Neural crest cell (in vitro differentiated cells): Measurements from ENCODE around the gene RAB11FIP4. TPM values are rescaled to one million over a fixed set of nuclear protein-coding genes. Genes with fewer than 3 reads are reported as not detected.

ENCODE experiments used
- DNase-seq: peaks from one replicate; pipeline ENCODE4 v3.0.0; 2021; ENCODE audit warnings: low read depth, mixed read lengths, low spot score
- H3K27ac Mint-ChIP-seq: one replicate; pipeline ENCODE4 v1.8.0; 2021; ENCODE audit warnings: mild to moderate bottlenecking, mixed read lengths; ENCODE audit not compliant: unreplicated experiment
- H3K27me3 Mint-ChIP-seq: 2 replicates; pipeline ENCODE4 v1.8.0; 2021; ENCODE audit warnings: low read depth, mild to moderate bottlenecking, mixed read lengths
- H3K36me3 Mint-ChIP-seq: 2 replicates; pipeline ENCODE4 v1.8.0; 2021; ENCODE audit warnings: low read depth, mild to moderate bottlenecking, mixed read lengths
- H3K4me1 Mint-ChIP-seq: 2 replicates; pipeline ENCODE4 v1.8.0; 2021; ENCODE audit warnings: mixed read lengths
- H3K4me3 Mint-ChIP-seq: one replicate; pipeline ENCODE4 v1.8.0; 2021; ENCODE audit warnings: mild to moderate bottlenecking, mixed read lengths
- H3K9me3 Mint-ChIP-seq: 2 replicates; pipeline ENCODE4 v1.8.0; 2021; ENCODE audit warnings: mixed read lengths
- CTCF ChIP-seq: fragments of 200-600 bp; sonication (generic); conservative IDR thresholded peaks from 2 replicates; pipeline ENCODE4 v1.5.0; 2021; ENCODE audit warnings: antibody characterized with exemption, mild to moderate bottlenecking
- total RNA-seq: library from RNA; stranded (reverse); gene quantifications from 2 replicates; pipeline ENCODE4 v1.2.1, GENCODE V29; 2021

Gene RAB11FIP4
- total RNA-seq, 1 donor from 2014 or later, result 7.4 TPM

- no peak overlapping the region for H3K27ac Mint-ChIP-seq
- no peaks in the 10 kb centered on the region for H3K9me3 Mint-ChIP-seq
- no peak for DNase-seq
- H3K4me3 Mint-ChIP-seq, result no peak overlapping the region
- TF ChIP-seq CTCF, result no peak
- H3K36me3 Mint-ChIP-seq, result no peaks in the 10 kb centered on the region
- peaks cover 41% of the 10 kb centered on the region for H3K27me3 Mint-ChIP-seq
- H3K4me1 Mint-ChIP-seq, result peaks cover 3% of the 10 kb centered on the region
Measured at GRCh38 chr17:31492206-31492605, 100.7 kb downstream of the RAB11FIP4 start.

GRCh38 chr17:31492880-31493655, 101.6 kb downstream of the RAB11FIP4 start:
- H3K27me3 Mint-ChIP-seq, result peaks cover 38% of the 10 kb centered on the region
- no peak for DNase-seq
- H3K4me3 Mint-ChIP-seq, result no peak overlapping the region
- no peaks in the 10 kb centered on the region for H3K36me3 Mint-ChIP-seq
- H3K4me1 Mint-ChIP-seq, result no peaks in the 10 kb centered on the region
- H3K9me3 Mint-ChIP-seq, result no peaks in the 10 kb centered on the region
- TF ChIP-seq CTCF, result no peak
- peak overlapping the region; percentile 27 for H3K27ac Mint-ChIP-seq

- DNase-seq, result no peak
- no peak for TF ChIP-seq CTCF
- Mint-ChIP-seq H3K27me3 (peaks cover 36% of the 10 kb centered on the region), H3K9me3 (no peaks in the 10 kb centered on the region), H3K4me3 (no peak overlapping the region), H3K36me3 (no peaks in the 10 kb centered on the region), H3K4me1 (no peaks in the 10 kb centered on the region), H3K27ac (peak overlapping the region; percentile 43)
Measured at GRCh38 chr17:31493656-31494155, 102.2 kb downstream of the RAB11FIP4 start.

- H3K27ac Mint-ChIP-seq, result peak overlapping the region; percentile 43
- DNase-seq, result no peak
- peaks cover 29% of the 10 kb centered on the region for H3K27me3 Mint-ChIP-seq
- no peaks in the 10 kb centered on the region for H3K36me3 Mint-ChIP-seq
- peaks cover 2% of the 10 kb centered on the region for H3K4me1 Mint-ChIP-seq
- H3K4me3 Mint-ChIP-seq, result no peak overlapping the region
- TF ChIP-seq CTCF, result no peak
- H3K9me3 Mint-ChIP-seq, result no peaks in the 10 kb centered on the region
Measured at GRCh38 chr17:31494259-31495021, 103.0 kb downstream of the RAB11FIP4 start.

- Mint-ChIP-seq H3K4me1 (peaks cover 9% of the 10 kb centered on the region), H3K4me3 (no peak overlapping the region), H3K9me3 (no peaks in the 10 kb centered on the region), H3K36me3 (no peaks in the 10 kb centered on the region), H3K27ac (no peak overlapping the region), H3K27me3 (peaks cover 21% of the 10 kb centered on the region)
- no peak for DNase-seq
- TF ChIP-seq CTCF, result no peak
Measured at GRCh38 chr17:31495022-31495885, 103.8 kb downstream of the RAB11FIP4 start.
